HPDE6-E6E7 (cell line): ENCODE data around the gene SPARC.
A peak's percentile ranks its signal among the peaks of the same experiment; 100 is the strongest.
"Not testable (repeated sequence)": the region's sequence is repeated elsewhere in the genome, so short reads cannot be mapped to it uniquely, and the experiment has no call there.

Source experiments
- DNase-seq: peaks from one replicate; pipeline ENCODE4 v3.0.0; 2011; ENCODE audit warnings: missing footprints; ENCODE audit errors: extremely low spot score

Gene SPARC

GRCh38 chr5:151700820-151701219, 14.1 kb upstream of the SPARC start:
- DNase-seq = no peak

DNA sequence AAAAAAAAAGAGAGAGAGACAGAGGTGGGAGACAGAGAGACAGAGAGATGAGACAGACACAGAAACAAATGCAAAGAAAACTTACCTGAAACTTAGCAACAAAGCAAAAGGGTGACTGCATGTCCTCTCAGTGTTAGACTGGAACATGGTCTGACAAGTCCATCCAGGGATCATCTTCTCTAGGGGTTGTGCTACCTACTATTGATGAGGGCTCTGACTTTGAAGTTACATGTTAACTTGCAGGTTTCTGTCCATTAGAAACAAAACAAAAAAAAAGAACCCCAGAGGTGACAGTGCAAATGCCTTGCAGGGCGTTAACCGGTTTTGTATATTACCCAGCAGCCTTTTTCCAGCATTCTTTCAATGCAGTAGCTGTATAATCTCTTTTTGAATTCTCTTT, 13.6 kb upstream of the SPARC start:
- no peak for DNase-seq

GRCh38 chr5:151699071-151699901, 12.6 kb upstream of the SPARC start:
- DNase-seq = peak; percentile 60

DNA sequence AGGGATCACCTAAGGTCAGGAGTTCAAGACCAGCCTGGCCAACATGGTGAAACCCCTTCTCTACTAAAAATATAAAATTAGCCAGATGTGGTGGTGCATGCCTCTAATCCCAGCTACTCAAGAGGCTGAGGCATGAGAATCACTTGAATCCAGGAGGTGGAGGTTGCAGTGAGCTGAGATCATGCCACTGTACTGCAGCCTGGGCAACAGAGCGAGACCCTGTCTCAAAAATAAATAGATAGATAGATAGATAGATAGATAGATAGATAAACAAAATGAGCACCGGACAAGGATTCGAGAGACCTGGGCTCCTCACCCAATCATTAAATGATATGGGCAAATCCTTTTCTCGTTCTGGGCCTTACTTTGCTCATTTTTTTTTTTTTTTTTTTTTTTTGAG, 11.4 kb upstream of the SPARC start:
- DNase-seq = not testable (repeated sequence)

DNA sequence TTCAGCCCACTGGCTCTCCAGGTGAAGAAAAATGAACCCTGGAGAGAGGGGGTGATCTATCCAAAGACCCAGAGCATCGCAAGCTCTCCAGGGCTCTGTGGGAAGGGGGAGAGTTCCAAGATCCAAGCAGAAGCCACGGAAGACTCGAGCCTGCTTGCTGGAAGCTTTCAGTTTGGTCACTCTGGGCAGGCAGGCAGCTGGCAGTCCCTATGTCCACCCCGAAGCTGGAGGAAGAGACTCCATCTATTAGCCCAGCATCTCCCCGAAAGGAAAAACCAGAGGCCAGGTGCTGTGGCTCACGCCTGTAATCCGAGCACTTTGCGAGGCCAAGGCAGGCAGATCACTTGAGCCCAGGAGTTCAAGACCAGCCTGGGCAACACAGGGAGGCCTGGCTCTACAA, 10.7 kb upstream of the SPARC start:
- DNase-seq = no peak

DNA sequence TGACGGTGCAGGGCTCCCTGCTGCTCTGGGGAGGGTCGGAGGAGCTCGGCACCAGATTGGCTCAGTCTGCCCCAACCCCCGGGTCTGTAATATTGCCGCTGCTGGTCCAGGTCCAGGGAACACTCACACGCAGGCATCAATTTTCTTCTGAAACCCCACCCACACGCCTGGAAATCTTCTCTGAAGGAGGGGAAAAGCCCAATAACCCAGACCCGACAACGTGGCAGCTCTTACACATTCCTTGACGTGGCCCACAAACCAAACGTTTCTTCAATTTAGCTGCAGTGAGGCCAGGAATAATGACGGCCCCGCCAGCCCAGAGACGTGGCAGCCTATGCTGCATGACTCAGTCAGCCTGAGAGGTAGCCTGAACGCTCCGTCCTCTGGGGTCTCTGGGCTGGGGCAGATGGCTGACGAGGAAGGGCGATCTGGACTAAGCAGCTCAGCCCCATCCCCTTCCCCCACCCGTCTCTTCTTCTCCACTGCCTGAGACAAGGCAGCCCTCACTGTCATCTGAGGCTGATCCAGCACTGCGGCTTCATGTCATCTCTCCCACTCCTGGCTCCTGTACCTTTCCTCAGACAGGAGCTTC, 9.9 kb upstream of the SPARC start:
- no peak for DNase-seq

DNA sequence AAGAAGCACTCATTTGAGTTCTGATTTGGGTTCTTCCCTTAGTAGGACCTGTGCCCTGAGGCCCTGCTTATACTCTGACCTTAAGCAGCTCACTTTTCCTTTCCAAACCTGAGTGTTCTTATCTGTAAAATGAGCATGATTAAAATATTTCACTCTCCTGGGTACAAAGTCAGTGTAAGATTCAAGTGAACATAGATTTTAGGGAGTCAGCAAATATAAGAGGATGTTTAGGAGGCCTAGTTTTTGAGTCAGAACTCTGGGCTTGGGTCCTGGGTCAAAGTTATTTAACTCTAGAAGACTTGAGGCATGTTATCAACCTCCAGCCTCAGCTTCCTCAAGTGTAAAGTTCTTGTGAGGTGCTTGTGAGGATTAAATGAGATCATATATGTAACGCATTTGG, 8.7 kb upstream of the SPARC start:
- no peak for DNase-seq

- DNase-seq = no peak
These were observed 7.3 kb upstream of the SPARC start for GRCh38 chr5:151694035-151694485.

- no peak for DNase-seq
These were observed 5.6 kb upstream of the SPARC start for GRCh38 chr5:151692312-151692711.

GRCh38 chr5:151691706-151692105, 5.0 kb upstream of the SPARC start:
- DNase-seq = no peak

DNA sequence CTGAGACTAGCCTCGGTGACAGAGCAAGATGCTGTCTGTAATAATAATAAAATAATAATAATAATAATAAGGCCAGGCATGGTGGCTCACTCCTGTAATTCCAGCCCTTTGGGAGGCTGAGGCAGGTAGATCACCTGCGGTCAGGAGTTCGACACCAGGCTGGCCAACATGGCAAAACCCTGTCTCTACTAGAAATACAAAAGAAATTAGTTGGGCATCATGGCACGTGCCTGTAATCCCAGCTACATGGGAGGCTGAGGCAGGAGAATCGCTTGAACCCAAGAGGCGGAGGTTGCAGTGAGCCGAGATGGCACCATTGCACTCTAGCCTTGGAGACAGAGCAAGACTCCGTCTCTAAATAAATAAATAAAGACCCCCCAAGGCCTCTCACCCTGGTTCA, 2.9 kb upstream of the SPARC start:
- not testable (repeated sequence) for DNase-seq

GRCh38 chr5:151688436-151688835, 1.7 kb upstream of the SPARC start:
- DNase-seq = no peak

GRCh38 chr5:151685749-151686673, 704 bp downstream of the SPARC start:
- no peak for DNase-seq

DNA sequence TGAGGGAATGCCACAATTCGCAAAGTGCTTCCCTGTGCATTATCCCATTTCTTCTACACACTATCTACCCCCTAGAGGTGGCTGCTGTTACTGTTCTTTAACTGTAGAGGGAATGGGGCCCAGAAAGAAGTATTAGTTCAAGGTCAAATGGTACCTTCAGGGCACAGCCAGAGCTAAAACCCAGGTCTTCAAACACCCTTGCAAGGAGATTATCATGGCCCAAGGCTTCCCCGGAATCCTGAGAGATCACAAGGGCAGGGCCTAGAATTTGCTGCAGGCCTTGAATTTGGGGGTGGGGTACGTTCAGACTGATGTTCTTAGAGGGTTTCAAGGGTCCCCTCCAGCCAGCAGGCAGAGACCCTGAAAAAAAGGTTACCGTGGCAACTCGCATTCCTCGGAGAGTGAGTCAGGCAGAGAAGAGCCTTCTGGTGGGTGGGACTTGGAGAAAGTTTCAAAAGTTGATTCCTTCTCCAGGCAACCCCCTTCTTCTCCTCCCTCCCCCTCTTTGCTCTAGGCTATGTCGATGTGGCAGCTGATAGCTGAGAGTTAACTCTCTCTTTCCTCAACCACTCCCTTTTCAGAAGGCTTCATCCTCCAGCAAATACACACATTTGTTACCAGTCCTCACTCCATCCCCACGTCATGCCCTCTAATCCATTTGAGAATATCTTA, 1.9 kb downstream of the SPARC start:
- DNase-seq = peak; percentile 52

GRCh38 chr5:151683986-151684588, 2.6 kb downstream of the SPARC start:
- no peak for DNase-seq

DNA sequence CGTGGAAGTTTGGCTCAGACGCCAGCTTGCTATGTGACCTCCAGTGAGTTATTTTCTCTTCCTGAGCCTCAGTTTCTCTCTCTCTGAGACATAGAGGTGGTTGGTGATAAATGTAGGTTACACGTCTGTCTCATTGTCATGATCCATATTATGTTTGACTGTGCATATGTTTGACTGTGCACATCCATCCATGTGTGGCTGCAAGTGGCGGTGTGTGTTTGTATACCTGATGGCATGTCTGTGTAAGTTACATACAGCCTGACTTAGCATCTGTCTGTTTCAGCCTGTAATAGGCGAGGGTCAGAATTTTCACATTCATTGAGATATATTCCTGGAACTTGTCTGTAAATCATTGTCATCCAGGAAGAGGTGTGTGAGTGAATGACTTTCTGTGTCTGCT, 3.3 kb downstream of the SPARC start:
- DNase-seq = no peak

DNA sequence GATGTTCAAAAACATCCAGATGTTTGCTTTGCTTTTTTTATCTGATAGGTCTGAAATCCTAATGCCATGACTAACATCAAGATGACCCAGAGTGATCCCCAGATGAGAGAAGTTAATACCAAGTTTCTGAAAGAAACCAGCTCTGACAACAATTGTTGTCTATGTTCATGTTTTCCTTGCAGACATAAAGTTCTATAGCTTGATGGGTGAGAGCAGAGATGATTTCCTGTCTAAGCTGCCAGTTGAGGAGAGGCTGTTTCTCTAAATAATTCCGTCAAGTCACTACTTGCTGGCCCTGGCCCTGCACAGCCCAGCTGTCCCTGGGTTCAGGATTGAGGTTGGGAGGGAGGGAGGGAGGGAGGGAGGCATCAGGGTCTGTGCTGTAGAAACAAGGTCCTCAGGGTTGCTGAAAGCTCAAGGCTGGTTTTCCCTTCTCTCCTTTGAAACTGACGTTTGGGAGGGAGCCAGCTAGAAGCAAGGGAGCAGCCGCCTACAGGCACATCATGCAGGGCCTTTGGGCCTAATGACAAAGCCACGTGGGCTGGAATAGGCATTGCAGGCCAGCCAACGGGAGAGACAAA, 3.9 kb downstream of the SPARC start:
- DNase-seq = no peak

DNA sequence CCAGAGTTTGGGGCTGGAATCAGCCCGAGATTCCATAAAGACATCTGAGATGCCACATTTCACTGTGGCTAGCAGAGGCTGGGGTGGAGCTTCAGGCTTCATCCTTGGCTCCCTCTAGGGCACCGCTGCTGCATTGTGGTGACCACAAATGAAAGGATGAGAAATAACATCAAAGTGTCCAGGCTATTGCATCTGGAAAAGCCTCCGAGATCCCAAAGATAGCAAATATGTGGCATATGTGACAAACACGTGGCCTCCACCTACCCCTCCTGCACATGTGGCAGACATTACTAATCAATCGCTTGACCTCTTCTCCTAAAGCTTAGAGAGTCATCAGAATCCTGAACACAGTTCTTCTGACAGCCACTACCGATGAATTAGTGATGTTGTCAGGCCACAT, 4.5 kb downstream of the SPARC start:
- no peak for DNase-seq

DNA sequence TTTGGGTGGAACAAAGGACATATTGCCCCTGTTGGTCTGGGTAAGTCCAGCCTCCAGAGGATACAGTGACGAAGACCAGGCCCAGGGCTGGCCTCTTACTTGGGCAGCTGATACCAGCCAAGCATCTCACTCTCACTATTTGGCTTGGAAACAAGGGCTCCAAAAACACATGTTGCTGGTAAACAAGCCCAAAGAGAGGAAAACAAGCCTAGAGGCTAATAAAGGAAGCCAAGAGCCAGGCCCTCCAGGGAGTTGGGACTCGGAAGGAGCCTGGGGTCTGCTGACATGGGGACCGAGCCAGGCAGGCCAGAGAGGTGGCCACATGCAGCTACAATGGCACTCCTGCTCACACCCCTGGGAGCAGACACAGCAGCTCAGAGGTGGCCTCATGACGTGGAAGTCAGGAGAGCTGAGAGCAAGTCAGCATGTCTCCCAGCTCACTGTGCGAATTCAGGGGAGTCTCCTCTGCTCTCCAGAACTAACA, 5.7 kb downstream of the SPARC start:
- DNase-seq = no peak

DNA sequence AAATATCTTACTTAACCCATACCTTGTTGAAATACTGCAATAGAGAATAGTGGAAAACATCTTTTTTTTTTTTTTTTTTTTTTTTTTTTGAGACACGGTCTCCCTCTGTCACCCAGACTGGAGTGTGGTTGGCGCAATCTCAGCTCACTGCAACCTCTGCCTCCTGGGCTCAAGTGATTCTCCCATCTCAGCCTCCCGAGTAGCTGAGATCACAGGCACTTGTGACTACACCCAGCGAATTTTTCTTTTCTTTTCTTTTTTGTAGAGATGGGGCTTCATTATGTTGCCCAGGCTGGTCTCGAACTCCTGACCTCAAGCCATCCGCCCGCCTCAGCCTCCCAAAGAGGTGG, 6.6 kb downstream of the SPARC start:
- DNase-seq = not testable (repeated sequence)
